Esophagus muscularis mucosa (tissue), 4 donors: ENCODE measurements around the gene IL7R. TPM values are rescaled to one million over a fixed set of nuclear protein-coding genes. Genes with fewer than 3 reads are reported as not detected.

ENCODE experiments used
- DNase-seq: peaks from one replicate; pipeline ENCODE4 v3.0.0-alpha.2; 2017; ENCODE audit errors: extremely low spot score
- H3K27ac ChIP-seq, 4 donors: fragments of 200-600 bp; sonication (generic); replicated peaks in 1 of 4; 1 replicate in 3 of 4; 2 replicates in 1 of 4; pipeline ENCODE4 v1.5.1; 2016 to 2019; ENCODE audit warnings: mild to moderate bottlenecking in 1 of 4
- H3K27me3 ChIP-seq, 4 donors: fragments of 200-600 bp; sonication (generic); one replicate each; pipeline versions ENCODE4 v1.5.1 to v1.6.0; 2016 to 2019
- H3K36me3 ChIP-seq, 4 donors: fragments of 200-600 bp; sonication (generic); one replicate each; pipeline ENCODE4 v1.5.1; 2016 to 2019
- H3K4me1 ChIP-seq, 4 donors: fragments of 200-600 bp; sonication (generic); one replicate each; pipeline ENCODE4 v1.5.1; 2016 to 2019
- H3K4me3 ChIP-seq, 4 donors: fragments of 200-600 bp; sonication (generic); 1 replicate in 2 of 4; 2 replicates in 2 of 4; pipeline ENCODE4 v1.5.1; 2016 to 2019; ENCODE audit warnings: mild to moderate bottlenecking in 4 of 4, moderate library complexity in 1 of 4
- H3K9me3 ChIP-seq, 4 donors: fragments of 200-600 bp; sonication (generic); 1 replicate in 3 of 4; 2 replicates in 1 of 4; pipeline ENCODE4 v1.5.1; 2016 to 2019
- EP300 ChIP-seq: sonication (generic); formaldehyde crosslinking; IDR thresholded peaks from one replicate; pipeline ENCODE4 v1.6.1; 2017; ENCODE audit warnings: antibody characterized with exemption
- POLR2A ChIP-seq: fragments of 450-650 bp; IDR thresholded peaks from one replicate; pipeline ENCODE4 v1.6.1; 2017; ENCODE audit warnings: antibody characterized with exemption, moderate library complexity, mild to moderate bottlenecking, low read depth
- POLR2AphosphoS5 ChIP-seq, 2 donors: sonication (generic); formaldehyde crosslinking; IDR thresholded peaks; one replicate each; pipeline ENCODE4 v1.6.1; 2017; ENCODE audit warnings: antibody characterized with exemption in 2 of 2
- WGBS: methylation state at CpG from one replicate; pipeline ENCODE4 v1.1.5; 2018; 5-methylcytosine and 5-hydroxymethylcytosine counted together
- intact Hi-C: fragments of 100-400 bp; cut with DNase I; formaldehyde crosslinking; loops from one replicate; pipeline ENCODE4 v1.15.1; 2023
- total RNA-seq, 4 donors: library from RNA; depleted of rRNA; stranded (reverse); fragments of >200 nt; gene quantifications; one replicate each; pipeline versions ENCODE4 v1.1.0 to v1.2.1, GENCODE V29; 2016
- TF ChIP-seq, protein P1 (sequence below), 3 experiments: fragments of 200-600 bp in 2 of 3; fragments of 450-650 bp in 1 of 3; sonication (generic) in 2 of 3; IDR thresholded peaks; one replicate each; pipeline ENCODE4 v1.5.1; 2017 to 2019; ENCODE audit warnings: antibody characterized with exemption in 3 of 3, mild to moderate bottlenecking in 2 of 3, moderate library complexity in 1 of 3

IL7R gene
- total RNA-seq, 4 donors from 2014 or later, result 2.8 to 10.6 (median 4.1) TPM

DNA sequence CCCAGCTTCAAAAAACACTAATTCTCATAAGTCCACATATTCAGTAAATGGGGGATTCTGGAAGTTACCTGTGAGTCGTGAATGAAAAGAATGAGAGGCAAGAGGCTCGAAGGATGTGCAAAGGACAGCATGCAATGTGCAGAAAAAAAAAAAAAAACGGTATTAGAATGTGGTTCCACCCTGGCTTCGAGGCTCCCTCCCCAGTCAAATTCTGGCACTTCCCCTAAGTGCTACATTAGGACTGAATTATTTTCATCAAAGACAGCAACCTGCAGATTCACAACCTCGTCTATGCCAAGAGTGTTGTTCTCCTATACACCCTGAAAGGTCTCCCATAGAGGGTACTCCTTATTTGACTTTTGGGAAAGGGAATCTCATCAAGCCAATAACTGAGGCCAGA is 65.2 kb downstream of the IL7R start:
- no peak for TF ChIP-seq POLR2AphosphoS5 (IDR thresholded peaks at IDR 0.05)
- TF ChIP-seq POLR2A, result no peak
- no peaks in the 10 kb centered on the region for H3K9me3 ChIP-seq
- H3K27ac ChIP-seq, result no peak overlapping the region
- peaks cover 4 to 11% (median 8%) of the 10 kb centered on the region in 4 donors for H3K4me1 ChIP-seq
- DNase-seq, result no peak
- no peaks in the 10 kb centered on the region for H3K36me3 ChIP-seq
- peaks cover 0 to 51% (median 2%) of the 10 kb centered on the region in 4 donors for H3K27me3 ChIP-seq
- intact Hi-C loops, result loop anchor here (10.0 kb wide), 1 partner anchor 827 kb away; no protein-coding TSS in a partner anchor
- 63% methylated on average over 5 of the region's 5 CpGs for WGBS
- H3K4me3 ChIP-seq, result no peak overlapping the region

DNA sequence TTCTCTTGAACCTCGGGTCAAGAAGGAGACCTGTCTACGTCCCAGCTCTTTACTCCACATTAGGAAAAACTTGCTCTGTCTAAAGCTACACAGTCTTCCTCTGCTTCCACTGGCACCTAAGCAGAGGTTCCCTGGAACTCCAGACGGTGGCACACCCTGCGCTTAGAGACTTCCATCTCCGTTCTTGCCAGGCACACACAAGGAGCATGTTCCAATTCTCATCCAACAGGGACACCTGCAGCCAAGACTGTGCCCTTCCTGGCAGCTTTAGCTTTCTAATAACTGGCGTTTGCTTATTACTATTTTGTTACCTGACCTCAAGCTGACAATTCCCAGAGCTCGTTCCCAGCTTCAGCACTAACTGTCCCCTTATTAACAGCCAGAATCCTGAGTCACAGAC is 65.8 kb downstream of the IL7R start:
- Histone ChIP-seq H3K36me3 (no peaks in the 10 kb centered on the region), H3K9me3 (no peaks in the 10 kb centered on the region), H3K27ac (no peak overlapping the region), H3K4me1 (peaks cover 4 to 11% (median 8%) of the 10 kb centered on the region in 4 donors), H3K27me3 (peaks cover 0 to 55% (median 2%) of the 10 kb centered on the region in 4 donors), H3K4me3 (no peak overlapping the region)
- DNase-seq, result no peak
- 87% methylated on average over 7 of the region's 7 CpGs for WGBS
- intact Hi-C loops, result loop anchor here (10.0 kb wide), 1 partner anchor 828 kb away; no protein-coding TSS in a partner anchor
- no peak for TF ChIP-seq EP300
- TF ChIP-seq, protein P1, sequence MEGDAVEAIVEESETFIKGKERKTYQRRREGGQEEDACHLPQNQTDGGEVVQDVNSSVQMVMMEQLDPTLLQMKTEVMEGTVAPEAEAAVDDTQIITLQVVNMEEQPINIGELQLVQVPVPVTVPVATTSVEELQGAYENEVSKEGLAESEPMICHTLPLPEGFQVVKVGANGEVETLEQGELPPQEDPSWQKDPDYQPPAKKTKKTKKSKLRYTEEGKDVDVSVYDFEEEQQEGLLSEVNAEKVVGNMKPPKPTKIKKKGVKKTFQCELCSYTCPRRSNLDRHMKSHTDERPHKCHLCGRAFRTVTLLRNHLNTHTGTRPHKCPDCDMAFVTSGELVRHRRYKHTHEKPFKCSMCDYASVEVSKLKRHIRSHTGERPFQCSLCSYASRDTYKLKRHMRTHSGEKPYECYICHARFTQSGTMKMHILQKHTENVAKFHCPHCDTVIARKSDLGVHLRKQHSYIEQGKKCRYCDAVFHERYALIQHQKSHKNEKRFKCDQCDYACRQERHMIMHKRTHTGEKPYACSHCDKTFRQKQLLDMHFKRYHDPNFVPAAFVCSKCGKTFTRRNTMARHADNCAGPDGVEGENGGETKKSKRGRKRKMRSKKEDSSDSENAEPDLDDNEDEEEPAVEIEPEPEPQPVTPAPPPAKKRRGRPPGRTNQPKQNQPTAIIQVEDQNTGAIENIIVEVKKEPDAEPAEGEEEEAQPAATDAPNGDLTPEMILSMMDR (IDR thresholded peaks at IDR 0.05), result no peak
- TF ChIP-seq POLR2AphosphoS5 (IDR thresholded peaks at IDR 0.05), result no peak
- no peak for TF ChIP-seq POLR2A

DNA sequence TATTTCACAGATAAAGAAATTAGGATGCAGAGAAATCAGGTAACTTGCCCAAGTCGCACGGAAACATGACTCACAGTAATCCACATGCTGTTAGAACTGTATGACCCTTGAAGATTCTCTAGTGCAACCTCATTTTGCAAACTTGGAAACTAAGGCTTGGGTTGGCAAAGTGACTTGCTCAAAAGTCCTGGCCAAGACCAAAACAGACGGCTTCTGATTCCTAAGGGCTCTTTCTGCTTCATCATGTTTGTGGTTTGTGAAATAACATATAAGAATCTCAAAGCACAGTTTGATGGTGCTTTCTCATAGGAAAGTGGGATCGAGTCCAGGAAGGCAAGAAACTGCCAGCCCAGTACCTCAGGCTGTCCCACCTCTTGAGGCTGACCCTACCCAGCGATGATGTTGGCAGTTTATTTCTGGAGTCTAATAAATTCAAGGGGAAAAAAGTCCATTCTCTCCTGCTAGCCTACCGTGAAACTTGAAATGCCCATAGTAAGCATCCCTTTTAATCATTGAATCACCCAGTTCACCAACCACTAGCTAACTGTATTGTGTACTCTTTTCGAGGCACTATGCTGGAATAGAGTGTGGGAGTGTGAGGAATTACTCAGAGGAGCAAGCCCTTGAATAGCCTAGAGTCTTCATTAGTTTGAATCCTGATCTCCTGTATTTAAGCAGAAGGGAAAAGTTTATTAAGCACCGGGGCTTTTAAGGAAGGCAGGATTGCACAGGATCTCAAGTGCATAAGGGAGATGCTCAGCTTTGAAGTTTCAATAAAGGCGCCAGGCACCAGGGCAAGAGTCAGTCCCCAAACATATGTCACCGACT is 67.6 kb downstream of the IL7R start:
- no peak for TF ChIP-seq EP300
- TF ChIP-seq, protein P1 (IDR thresholded peaks at IDR 0.05), result no peak
- Histone ChIP-seq H3K27me3 (peaks cover 0 to 55% (median 2%) of the 10 kb centered on the region in 4 donors), H3K9me3 (no peaks in the 10 kb centered on the region), H3K27ac (no peak overlapping the region), H3K36me3 (no peaks in the 10 kb centered on the region), H3K4me3 (peak overlapping the region in 1 of 4 donors; percentile 24), H3K4me1 (peaks cover 4 to 11% (median 8%) of the 10 kb centered on the region in 4 donors)
- 51% methylated on average over 10 of the region's 10 CpGs for WGBS
- intact Hi-C loops, result loop anchor here (10.0 kb wide), 1 partner anchor 830 kb away; no protein-coding TSS in a partner anchor
- DNase-seq, result no peak

DNA sequence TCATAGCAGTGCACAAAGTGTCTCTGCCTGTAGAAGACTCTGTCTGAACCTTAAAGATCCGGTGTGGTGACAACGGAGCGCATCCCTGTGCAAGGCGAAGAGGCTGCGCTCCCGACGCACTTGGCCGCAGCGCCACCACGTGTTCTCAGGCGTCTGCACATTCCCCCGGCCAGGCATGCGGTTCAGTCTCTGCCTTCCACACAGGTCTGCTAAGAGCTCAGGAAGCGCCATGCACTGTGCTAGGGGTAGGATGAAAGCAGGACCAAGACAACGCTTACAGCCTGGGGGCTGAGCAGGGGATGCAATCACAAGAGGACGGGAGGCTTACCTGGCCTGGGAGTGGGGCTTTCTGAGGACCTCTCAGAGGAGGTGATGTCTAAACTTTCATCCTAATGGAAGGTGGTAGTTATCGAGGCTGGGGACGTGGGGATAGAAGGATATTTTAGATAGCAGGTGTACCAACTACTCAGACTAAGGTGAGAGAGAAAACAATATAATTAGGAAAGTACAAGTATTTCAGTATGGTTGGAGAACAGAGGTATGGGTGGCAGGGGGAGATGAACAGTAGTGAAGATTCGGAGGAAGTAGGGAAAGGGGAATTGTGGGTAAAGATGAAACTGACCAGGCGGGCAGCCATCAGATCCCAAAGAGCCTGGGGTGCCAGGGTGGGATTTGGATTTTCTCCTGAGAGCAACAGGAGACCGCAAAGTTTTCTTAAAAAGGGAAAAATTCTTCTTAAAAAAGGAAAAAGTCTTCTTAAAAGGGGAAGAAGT is 68.4 kb downstream of the IL7R start:
- no peak overlapping the region for H3K27ac ChIP-seq
- no peaks in the 10 kb centered on the region for H3K9me3 ChIP-seq
- H3K27me3 ChIP-seq, result peaks cover 0 to 55% (median 2%) of the 10 kb centered on the region in 4 donors
- 39% methylated on average over 8 of the region's 21 CpGs for WGBS
- peak overlapping the region in 1 of 4 donors; percentile 24 for H3K4me3 ChIP-seq
- peaks cover 4 to 11% (median 8%) of the 10 kb centered on the region in 4 donors for H3K4me1 ChIP-seq
- no peak for DNase-seq
- intact Hi-C loops, result loop anchor here (10.0 kb wide), 1 partner anchor 830 kb away; no protein-coding TSS in a partner anchor
- TF ChIP-seq, protein P1 (IDR thresholded peaks at IDR 0.05), result peak; percentile 38 to 55 (median 46)
- no peak for TF ChIP-seq EP300
- H3K36me3 ChIP-seq, result no peaks in the 10 kb centered on the region
